ENCODE results near the gene KLHDC1. TPM values are rescaled to one million over a fixed set of nuclear protein-coding genes. Genes with fewer than 3 reads are reported as not detected.

The KLHDC1 gene
- 0.23 to 0.48 TPM (median 0.41 TPM) in 5 replicates for total RNA-seq (2022; extraction: Qiagen RNA extraction)

GRCh38 chr14:49692811-49693734, at the start of gene KLHDC1:
Gene KLHDC1 (plus strand): TSS chr14:49693120. CDS start chr14:49693195, 75 bp downstream.

GRCh38 chr14:49687942-49688700, 4.8 kb upstream of the KLHDC1 start, which contains the start of gene POLE2:
Gene POLE2 (minus strand): TSS chr14:49688214. CDS start chr14:49688203, 11 bp downstream.

GRCh38 chr14:49767571-49768300, 74.8 kb downstream of the KLHDC1 start, which contains the start of gene KLHDC2:
Gene KLHDC2 (plus strand): TSS chr14:49768153. CDS start chr14:49768469, 316 bp downstream.

Other genes starting within 250 kb of the KLHDC1 start
- gene RPS29, start 106.7 kb upstream of the KLHDC1 start, total RNA-seq (2022; extraction: Qiagen RNA extraction): 3,276 to 5,293 TPM (median 3,450 TPM) in 5 replicates
- gene LRR1, start 94.2 kb upstream of the KLHDC1 start, total RNA-seq (2022; extraction: Qiagen RNA extraction): 44.4 to 48.2 TPM (median 46.5 TPM) in 5 replicates
- 409 to 557 TPM (median 413 TPM) in 5 replicates for gene RPL36AL, start 72.5 kb upstream of the KLHDC1 start, total RNA-seq (2022; extraction: Qiagen RNA extraction)
- gene MGAT2, start 72.3 kb upstream of the KLHDC1 start, total RNA-seq (2022; extraction: Qiagen RNA extraction): 45.5 to 54.5 TPM (median 52.5 TPM) in 5 replicates
- 10.8 to 12.6 TPM (median 11.4 TPM) in 5 replicates for gene DNAAF2, start 57.9 kb upstream of the KLHDC1 start, total RNA-seq (2022; extraction: Qiagen RNA extraction)
- gene POLE2, start 4.9 kb upstream of the KLHDC1 start, total RNA-seq (2022; extraction: Qiagen RNA extraction): 12.2 to 15.7 TPM (median 13.4 TPM) in 5 replicates
- 29.7 to 32.9 TPM (median 32.4 TPM) in 5 replicates for gene KLHDC2, start 75.0 kb downstream of the KLHDC1 start, total RNA-seq (2022; extraction: Qiagen RNA extraction)
- 30.1 to 39.0 TPM (median 36.6 TPM) in 5 replicates for gene NEMF, start 159.7 kb downstream of the KLHDC1 start, total RNA-seq (2022; extraction: Qiagen RNA extraction)
- 90.3 to 102 TPM (median 102 TPM) in 5 replicates for gene ARF6, start 200.0 kb downstream of the KLHDC1 start, total RNA-seq (2022; extraction: Qiagen RNA extraction)